Mammary epithelial cell (primary cell): ENCODE data around the gene CR1.

Source experiments
- EZH2 ChIP-seq: IDR thresholded peaks from 2 replicates; pipeline ENCODE4 v1.6.1; 2012; ENCODE audit warnings: low read length, inconsistent platforms, borderline replicate concordance
- TF ChIP-seq, protein P1 (sequence below), 2 donors: IDR thresholded peaks in 1 of 2; conservative IDR thresholded peaks in 1 of 2; 2 replicates each; pipeline ENCODE4 v1.5.1; 2011 to 2012; ENCODE audit warnings: inconsistent platforms in 2 of 2, low read length in 2 of 2, mild to moderate bottlenecking in 2 of 2, control low read depth in 1 of 2, low read depth in 1 of 2; ENCODE audit not compliant: insufficient read depth in 1 of 2; ENCODE audit errors: extremely low read depth in 1 of 2

DNA sequence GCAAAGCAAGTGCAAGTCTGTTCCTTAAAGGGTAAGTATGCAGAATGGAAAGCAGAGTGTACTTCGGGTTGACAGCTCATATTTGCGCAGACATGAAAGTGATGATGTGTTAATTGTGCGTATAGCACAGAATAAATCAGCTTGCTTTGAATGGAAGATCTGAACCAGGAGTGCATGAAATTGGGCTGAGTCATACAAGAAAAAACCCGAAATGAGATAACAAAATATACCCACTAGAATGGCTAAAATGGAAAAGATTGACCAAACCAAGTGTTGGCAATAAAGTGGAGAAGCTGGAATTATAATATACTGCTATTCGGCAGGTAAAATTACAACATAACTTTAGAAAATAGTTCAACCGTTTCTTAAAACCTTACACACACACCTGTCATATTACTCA lies 177.4 kb downstream of the CR1 start:
- TF ChIP-seq, protein P1, sequence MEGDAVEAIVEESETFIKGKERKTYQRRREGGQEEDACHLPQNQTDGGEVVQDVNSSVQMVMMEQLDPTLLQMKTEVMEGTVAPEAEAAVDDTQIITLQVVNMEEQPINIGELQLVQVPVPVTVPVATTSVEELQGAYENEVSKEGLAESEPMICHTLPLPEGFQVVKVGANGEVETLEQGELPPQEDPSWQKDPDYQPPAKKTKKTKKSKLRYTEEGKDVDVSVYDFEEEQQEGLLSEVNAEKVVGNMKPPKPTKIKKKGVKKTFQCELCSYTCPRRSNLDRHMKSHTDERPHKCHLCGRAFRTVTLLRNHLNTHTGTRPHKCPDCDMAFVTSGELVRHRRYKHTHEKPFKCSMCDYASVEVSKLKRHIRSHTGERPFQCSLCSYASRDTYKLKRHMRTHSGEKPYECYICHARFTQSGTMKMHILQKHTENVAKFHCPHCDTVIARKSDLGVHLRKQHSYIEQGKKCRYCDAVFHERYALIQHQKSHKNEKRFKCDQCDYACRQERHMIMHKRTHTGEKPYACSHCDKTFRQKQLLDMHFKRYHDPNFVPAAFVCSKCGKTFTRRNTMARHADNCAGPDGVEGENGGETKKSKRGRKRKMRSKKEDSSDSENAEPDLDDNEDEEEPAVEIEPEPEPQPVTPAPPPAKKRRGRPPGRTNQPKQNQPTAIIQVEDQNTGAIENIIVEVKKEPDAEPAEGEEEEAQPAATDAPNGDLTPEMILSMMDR (conservative IDR thresholded peaks at IDR 0.05 in 1 of 2, IDR thresholded peaks at IDR 0.05 in 1 of 2; ENCODE audit: extremely low read depth in 1 of 2, insufficient read depth in 1 of 2, low read depth in 1 of 2, low read length in 2 of 2): no peak
- no peak for TF ChIP-seq EZH2
